Mononuclear cell (primary cell): ENCODE data around the gene AUH. TPM values are rescaled to one million over a fixed set of nuclear protein-coding genes. Genes with fewer than 3 reads are reported as not detected.

ENCODE experiments used
- H3K27me3 ChIP-seq: 2 replicates; pipeline ENCODE4 v1.6.0; 2011; ENCODE audit warnings: low read length, control low read depth; ENCODE audit not compliant: insufficient read depth
- H3K4me1 ChIP-seq: 2 replicates; pipeline ENCODE4 v1.5.1; 2011; ENCODE audit warnings: mild to moderate bottlenecking, low read length, control low read depth; ENCODE audit not compliant: insufficient read depth
- H3K4me3 ChIP-seq: 2 replicates; pipeline ENCODE4 v1.5.1; 2011; ENCODE audit warnings: mild to moderate bottlenecking, low read length, moderate library complexity
- H3K9me3 ChIP-seq: 2 replicates; pipeline ENCODE4 v1.5.1; 2011; ENCODE audit warnings: low read depth, mild to moderate bottlenecking, control low read depth, low read length
- total RNA-seq: library from RNA; depleted of rRNA; stranded (reverse); fragments of >200 nt; gene quantifications from one replicate; pipeline ENCODE4 v1.2.3, GENCODE V29; 2012

The AUH gene
- total RNA-seq, 1 donor = 17.2 TPM

DNA sequence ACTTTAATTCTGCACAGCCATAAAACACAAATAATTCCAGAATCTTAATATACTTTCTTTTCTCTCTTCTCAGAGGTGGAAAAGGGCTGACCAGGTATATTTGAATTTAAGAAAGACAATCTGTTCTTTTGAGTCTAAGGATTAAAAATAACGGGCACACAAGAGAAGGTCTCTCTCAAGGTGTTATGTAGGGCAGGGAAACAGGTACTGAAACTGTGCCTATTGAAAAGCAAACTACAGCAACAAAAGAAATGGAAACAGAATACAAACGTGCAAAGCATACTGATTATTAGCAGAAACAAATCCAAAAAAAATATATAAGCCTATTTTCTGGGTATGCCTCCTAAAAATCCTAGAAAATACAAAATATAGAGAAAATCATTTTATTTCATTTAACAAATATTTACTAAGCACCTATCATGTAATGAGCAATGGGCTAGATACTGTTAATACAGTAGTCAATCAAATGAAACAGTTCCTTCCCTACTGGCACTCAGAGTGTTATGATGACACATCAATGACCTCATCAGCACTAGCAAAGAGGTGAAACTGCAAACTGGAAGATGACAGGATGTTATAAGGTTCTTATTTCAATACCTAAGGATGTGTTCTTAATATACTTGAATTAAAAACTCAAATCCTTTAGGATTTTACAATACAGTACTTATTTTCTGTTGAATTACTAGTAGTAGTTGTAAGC is 87.7 kb downstream of the AUH start:
- H3K4me1 ChIP-seq = no peaks in the 10 kb centered on the region
- H3K27me3 ChIP-seq = no peaks in the 10 kb centered on the region
- H3K4me3 ChIP-seq = no peak overlapping the region
- no peaks in the 10 kb centered on the region for H3K9me3 ChIP-seq

- no peaks in the 10 kb centered on the region for H3K4me1 ChIP-seq
- no peak overlapping the region for H3K4me3 ChIP-seq
- H3K9me3 ChIP-seq = no peaks in the 10 kb centered on the region
- no peaks in the 10 kb centered on the region for H3K27me3 ChIP-seq
Observed at GRCh38 chr9:91271156-91271555, 90.6 kb downstream of the AUH start.

- no peaks in the 10 kb centered on the region for H3K27me3 ChIP-seq
- no peak overlapping the region for H3K4me3 ChIP-seq
- H3K4me1 ChIP-seq = no peaks in the 10 kb centered on the region
- H3K9me3 ChIP-seq = no peaks in the 10 kb centered on the region
Observed at GRCh38 chr9:91269907-91270491, 91.7 kb downstream of the AUH start.

DNA sequence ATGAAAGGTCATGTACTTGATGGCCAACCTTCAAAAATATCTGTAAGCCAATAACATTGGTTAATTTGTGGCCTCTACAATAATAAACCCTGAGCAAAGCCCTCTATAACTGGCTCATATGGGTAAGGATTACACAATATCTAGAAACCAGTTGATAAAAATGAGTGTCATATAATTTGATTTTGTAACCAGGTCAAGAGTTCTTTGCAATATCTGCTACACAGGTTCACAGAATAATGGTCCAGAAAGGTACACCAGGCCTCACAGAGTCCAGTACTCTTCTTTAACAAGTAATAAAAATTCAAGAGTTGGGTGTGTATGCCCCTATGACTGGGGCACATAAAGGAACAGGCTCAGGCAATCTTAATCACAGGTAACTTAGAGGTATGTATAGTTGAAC is 95.3 kb downstream of the AUH start:
- Histone ChIP-seq H3K27me3 (no peaks in the 10 kb centered on the region), H3K4me1 (peaks cover under 1% of the 10 kb centered on the region), H3K4me3 (no peak overlapping the region), H3K9me3 (no peaks in the 10 kb centered on the region)

DNA sequence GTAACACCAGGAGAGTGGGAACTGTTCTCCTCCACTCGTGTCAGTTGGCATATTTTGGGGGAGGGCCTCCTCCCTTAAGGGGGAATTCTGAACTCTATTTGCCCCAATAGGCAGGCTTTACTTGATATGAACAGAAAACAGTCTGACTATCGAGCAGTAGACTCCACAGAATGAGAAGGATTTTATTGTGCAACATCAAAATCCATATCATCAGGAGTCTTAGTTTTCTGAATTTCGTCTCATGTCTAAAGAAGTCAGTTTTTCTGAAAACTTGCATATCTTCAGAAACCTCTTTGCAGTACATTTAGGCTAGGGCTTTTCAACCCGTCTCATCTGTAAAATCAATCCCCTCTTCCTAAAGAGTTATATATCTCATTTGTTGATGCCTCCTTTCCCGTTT is 96.2 kb downstream of the AUH start:
- no peak overlapping the region for H3K4me3 ChIP-seq
- no peaks in the 10 kb centered on the region for H3K9me3 ChIP-seq
- no peaks in the 10 kb centered on the region for H3K27me3 ChIP-seq
- peaks cover 4% of the 10 kb centered on the region for H3K4me1 ChIP-seq

GRCh38 chr9:91261417-91261816 is 100.3 kb downstream of the AUH start:
- Histone ChIP-seq H3K4me3 (no peak overlapping the region), H3K27me3 (no peaks in the 10 kb centered on the region), H3K9me3 (no peaks in the 10 kb centered on the region), H3K4me1 (peaks cover 15% of the 10 kb centered on the region)

GRCh38 chr9:91259162-91259561 is 102.6 kb downstream of the AUH start:
- H3K9me3 ChIP-seq = no peaks in the 10 kb centered on the region
- peaks cover 15% of the 10 kb centered on the region for H3K4me1 ChIP-seq
- H3K4me3 ChIP-seq = no peak overlapping the region
- H3K27me3 ChIP-seq = no peaks in the 10 kb centered on the region

DNA sequence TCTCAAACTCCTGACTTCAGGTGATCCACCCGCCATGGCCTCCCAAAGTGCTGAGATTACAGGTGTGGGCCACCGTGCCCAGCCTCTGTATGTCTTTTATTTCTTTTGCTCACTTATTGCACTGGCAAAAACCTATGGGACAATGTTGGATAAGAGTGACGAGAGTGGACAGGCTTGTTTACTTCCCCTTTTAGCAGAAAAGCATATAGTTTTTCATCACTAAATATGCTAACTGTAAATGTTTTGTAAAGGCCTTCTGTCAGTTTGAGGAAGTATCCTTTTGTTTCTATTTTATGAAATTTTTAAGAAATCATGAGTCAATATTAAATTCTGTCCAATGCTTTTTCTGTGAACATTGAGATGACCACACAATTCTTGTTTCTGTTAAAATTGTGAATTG is 103.3 kb downstream of the AUH start:
- Histone ChIP-seq H3K9me3 (no peaks in the 10 kb centered on the region), H3K4me1 (peaks cover 15% of the 10 kb centered on the region), H3K4me3 (no peak overlapping the region), H3K27me3 (no peaks in the 10 kb centered on the region)

- Histone ChIP-seq H3K27me3 (no peaks in the 10 kb centered on the region), H3K4me1 (peaks cover 12% of the 10 kb centered on the region), H3K4me3 (no peak overlapping the region), H3K9me3 (no peaks in the 10 kb centered on the region)
Observed at GRCh38 chr9:91256235-91256634, 105.5 kb downstream of the AUH start.

- H3K4me3 ChIP-seq = no peak overlapping the region
- no peaks in the 10 kb centered on the region for H3K9me3 ChIP-seq
- no peaks in the 10 kb centered on the region for H3K27me3 ChIP-seq
- H3K4me1 ChIP-seq = peaks cover 11% of the 10 kb centered on the region
Observed at GRCh38 chr9:91255327-91255726, 106.4 kb downstream of the AUH start.

DNA sequence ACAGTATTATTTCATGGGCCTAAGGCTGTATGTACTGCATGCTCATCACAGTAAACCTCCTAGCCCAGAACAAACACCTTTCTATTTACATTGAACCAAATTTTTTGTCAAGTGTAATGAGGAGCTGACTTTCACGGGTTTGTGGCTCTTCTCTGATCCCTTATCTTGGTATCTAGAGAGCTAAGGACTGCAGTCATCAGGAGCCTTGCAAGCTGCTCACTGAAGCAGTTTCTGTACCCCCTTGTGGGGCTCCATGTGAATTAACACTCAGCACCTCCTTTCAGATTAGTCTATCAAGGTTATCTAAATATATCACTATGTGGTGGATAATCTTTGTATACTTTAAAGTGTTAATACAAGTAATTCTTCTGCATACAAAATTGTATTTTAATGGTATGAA is 108.2 kb downstream of the AUH start:
- H3K4me1 ChIP-seq = peaks cover 5% of the 10 kb centered on the region
- no peak overlapping the region for H3K4me3 ChIP-seq
- no peaks in the 10 kb centered on the region for H3K9me3 ChIP-seq
- H3K27me3 ChIP-seq = no peaks in the 10 kb centered on the region

DNA sequence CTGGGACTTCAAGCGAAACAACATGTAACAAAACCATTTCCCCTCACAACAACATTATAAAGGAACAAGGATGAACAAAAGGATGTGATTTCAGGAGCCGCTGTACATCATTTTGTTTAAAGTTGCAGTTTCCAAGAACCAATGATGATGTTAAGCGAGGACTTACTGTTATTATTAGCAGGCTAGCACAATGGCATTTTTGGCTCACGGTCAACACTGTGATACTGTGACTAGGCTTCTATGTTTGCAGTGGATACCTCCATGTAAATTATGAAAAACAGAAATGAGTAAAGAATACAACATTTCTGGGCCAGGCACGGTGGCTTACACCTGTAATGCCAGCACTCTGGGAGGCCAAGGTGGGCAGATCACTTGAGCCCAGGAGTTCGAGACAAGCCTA is 113.0 kb downstream of the AUH start:
- H3K4me1 ChIP-seq = peaks cover 13% of the 10 kb centered on the region
- no peak overlapping the region for H3K4me3 ChIP-seq
- H3K27me3 ChIP-seq = no peaks in the 10 kb centered on the region
- H3K9me3 ChIP-seq = no peaks in the 10 kb centered on the region

GRCh38 chr9:91247278-91247677 is 114.4 kb downstream of the AUH start:
- Histone ChIP-seq H3K9me3 (no peaks in the 10 kb centered on the region), H3K27me3 (no peaks in the 10 kb centered on the region)

DNA sequence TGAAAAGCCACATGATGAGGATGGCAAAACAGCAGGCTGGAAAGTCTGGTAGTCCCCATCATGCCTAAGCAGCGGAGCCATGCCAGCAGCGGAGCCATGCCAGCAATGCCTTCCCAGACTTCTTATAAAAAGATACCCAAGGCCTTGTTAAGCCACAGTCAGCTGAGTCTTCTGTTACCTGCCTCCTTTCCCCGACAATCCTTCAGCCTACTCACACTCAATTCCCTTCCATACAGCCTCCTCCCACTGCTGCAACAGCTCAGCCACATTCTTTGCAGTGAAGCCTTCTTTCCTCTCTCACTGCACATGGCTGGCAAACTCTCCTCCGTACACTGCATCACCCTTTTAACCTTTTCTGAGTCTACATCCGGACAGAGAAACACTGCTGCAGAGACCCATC is 114.9 kb downstream of the AUH start:
- Histone ChIP-seq H3K4me3 (no peak overlapping the region), H3K27me3 (no peaks in the 10 kb centered on the region), H3K4me1 (peaks cover 13% of the 10 kb centered on the region), H3K9me3 (no peaks in the 10 kb centered on the region)

More at GRCh38 chr9:91247278-91247677, 114.4 kb downstream of the AUH start:
- peaks cover 13% of the 10 kb centered on the region for H3K4me1 ChIP-seq
- H3K4me3 ChIP-seq = no peak overlapping the region

- H3K4me1 ChIP-seq = peaks cover 13% of the 10 kb centered on the region
- no peaks in the 10 kb centered on the region for H3K27me3 ChIP-seq
- no peak overlapping the region for H3K4me3 ChIP-seq
- H3K9me3 ChIP-seq = no peaks in the 10 kb centered on the region
Observed at GRCh38 chr9:91245431-91246313, 116.0 kb downstream of the AUH start.
